OCI-LY1 (cell line): ENCODE data around the gene PDCD1.
"Not testable (repeated sequence)": the region's sequence is repeated elsewhere in the genome, so short reads cannot be mapped to it uniquely, and the experiment has no call there.

Experiments used
- H2AFZ ChIP-seq: fragments of 200-600 bp; sonication (generic), shearing (Covaris generic); 2 replicates; pipeline ENCODE4 v1.6.0; 2014; ENCODE audit warnings: antibody characterized with exemption, mild to moderate bottlenecking, low read length
- H3F3A ChIP-seq: fragments of 200-600 bp; sonication (generic), shearing (Covaris generic); 2 replicates; pipeline ENCODE4 v1.6.0; 2014; ENCODE audit warnings: mild to moderate bottlenecking, antibody characterized with exemption, low read length, moderate library complexity; ENCODE audit not compliant: insufficient read depth
- H3K27ac ChIP-seq: fragments of 200-600 bp; sonication (generic); 2 replicates; pipeline ENCODE4 v1.5.1; 2014; ENCODE audit warnings: low read length, mixed run types, mild to moderate bottlenecking, low read depth; ENCODE audit not compliant: poor library complexity, severe bottlenecking
- H3K27me3 ChIP-seq: fragments of 200-600 bp; sonication (generic); 2 replicates; pipeline ENCODE4 v1.6.0; 2014; ENCODE audit warnings: antibody characterized with exemption, mild to moderate bottlenecking, low read length, moderate library complexity; ENCODE audit not compliant: insufficient read depth
- H3K36me3 ChIP-seq: fragments of 200-600 bp; sonication (generic); 2 replicates; pipeline ENCODE4 v1.6.1; 2014; ENCODE audit warnings: mild to moderate bottlenecking, antibody characterized with exemption, low read length, moderate library complexity, mixed read lengths; ENCODE audit not compliant: insufficient read depth
- H3K4me1 ChIP-seq: fragments of 200-600 bp; sonication (generic); 2 replicates; pipeline ENCODE4 v1.5.1; 2014; ENCODE audit warnings: mild to moderate bottlenecking, low read length, moderate library complexity; ENCODE audit not compliant: insufficient read depth, severe bottlenecking
- H3K4me2 ChIP-seq: fragments of 200-600 bp; sonication (generic), shearing (Covaris generic); 2 replicates; pipeline ENCODE4 v1.6.1; 2014; ENCODE audit warnings: low read length
- H3K4me3 ChIP-seq: fragments of 200-600 bp; sonication (generic); 2 replicates; pipeline ENCODE4 v1.5.1; 2014; ENCODE audit warnings: low read length, low read depth, mild to moderate bottlenecking, mixed read lengths; ENCODE audit not compliant: poor library complexity, severe bottlenecking
- H3K79me2 ChIP-seq: fragments of 200-600 bp; shearing (Covaris generic); 2 replicates; pipeline ENCODE4 v1.6.1; 2016; ENCODE audit warnings: mixed run types, low read length, mixed read lengths; ENCODE audit not compliant: insufficient read depth
- H3K9ac ChIP-seq: fragments of 200-600 bp; sonication (generic), shearing (Covaris generic); 2 replicates; pipeline ENCODE4 v1.6.1; 2014; ENCODE audit warnings: mild to moderate bottlenecking, low read length, mixed read lengths
- H3K9me2 ChIP-seq: fragments of 200-600 bp; sonication (generic), shearing (Covaris generic); 2 replicates; pipeline ENCODE4 v1.6.1; 2014; ENCODE audit warnings: low read depth, mild to moderate bottlenecking, low read length, mixed read lengths
- H3K9me3 ChIP-seq: fragments of 200-600 bp; shearing (Covaris generic); 2 replicates; pipeline ENCODE4 v1.6.1; 2014; ENCODE audit warnings: low read length, mixed read lengths
- H4K20me1 ChIP-seq: fragments of 200-600 bp; sonication (generic), shearing (Covaris generic); 2 replicates; pipeline ENCODE4 v1.6.0; 2016; ENCODE audit warnings: mild to moderate bottlenecking, low read length; ENCODE audit not compliant: insufficient read depth
- CTCF ChIP-seq: fragments of 200-600 bp; sonication (generic), shearing (Covaris generic); IDR thresholded peaks from 2 replicates; pipeline ENCODE4 v1.5.1; 2017; ENCODE audit warnings: mild to moderate bottlenecking, antibody characterized with exemption, low read length, moderate library complexity, mixed read lengths
- EZH2 ChIP-seq: fragments of 200-600 bp; sonication (generic), shearing (Covaris generic); IDR thresholded peaks from 2 replicates; pipeline ENCODE4 v1.8.0; 2017; ENCODE audit warnings: borderline replicate concordance, mixed run types, mild to moderate bottlenecking, antibody characterized with exemption, low read length, moderate library complexity, mixed read lengths

PDCD1 gene

GRCh38 chr2:241818943-241819270 is 39.8 kb downstream of the PDCD1 start:
- Histone ChIP-seq H3F3A (no peaks in the 10 kb centered on the region), H3K9ac (no peak overlapping the region), H3K9me2 (no peaks in the 10 kb centered on the region), H3K27ac (no peak overlapping the region), H3K79me2 (no peaks in the 10 kb centered on the region), H3K27me3 (peaks cover 6% of the 10 kb centered on the region; the same call in 1 of the 2 replicates), H3K4me1 (no peaks in the 10 kb centered on the region), H4K20me1 (no peaks in the 10 kb centered on the region), H2AFZ (no peak overlapping the region), H3K36me3 (no peaks in the 10 kb centered on the region), H3K9me3 (no peaks in the 10 kb centered on the region), H3K4me3 (no peak overlapping the region), H3K4me2 (no peak overlapping the region)
- TF ChIP-seq EZH2, result no peak
- TF ChIP-seq CTCF, result no peak

GRCh38 chr2:241818229-241818942 is 40.3 kb downstream of the PDCD1 start:
- H4K20me1 ChIP-seq, result no peaks in the 10 kb centered on the region
- no peak overlapping the region for H3K4me2 ChIP-seq
- no peaks in the 10 kb centered on the region for H3K36me3 ChIP-seq
- H3K27me3 ChIP-seq, result peaks cover 6% of the 10 kb centered on the region; the same call in 1 of the 2 replicates
- H2AFZ ChIP-seq, result no peak overlapping the region
- TF ChIP-seq EZH2 (no peak), CTCF (no peak)
- no peak overlapping the region for H3K27ac ChIP-seq
- no peaks in the 10 kb centered on the region for H3K9me2 ChIP-seq
- no peaks in the 10 kb centered on the region for H3K79me2 ChIP-seq
- no peaks in the 10 kb centered on the region for H3F3A ChIP-seq
- no peak overlapping the region for H3K4me3 ChIP-seq
- H3K9ac ChIP-seq, result no peak overlapping the region
- H3K4me1 ChIP-seq, result no peaks in the 10 kb centered on the region
- H3K9me3 ChIP-seq, result no peaks in the 10 kb centered on the region

- H4K20me1 ChIP-seq, H2AFZ ChIP-seq, H3K4me1 ChIP-seq, H3K36me3 ChIP-seq, H3K4me3 ChIP-seq, H3K27ac ChIP-seq, H3K27me3 ChIP-seq, H3K4me2 ChIP-seq, H3K9me3 ChIP-seq, H3K79me2 ChIP-seq, H3K9ac ChIP-seq, H3K9me2 ChIP-seq, H3F3A ChIP-seq: not testable (repeated sequence)
Measured at GRCh38 chr2:241817821-241818215, 40.9 kb downstream of the PDCD1 start.
